ENCODE data around the gene KLF16. TPM values are rescaled to one million over a fixed set of nuclear protein-coding genes. Genes with fewer than 3 reads are reported as not detected.
A peak's percentile ranks its signal among the peaks of the same experiment; 100 is the strongest.
"Not testable (repeated sequence)": the region's sequence is repeated elsewhere in the genome, so short reads cannot be mapped to it uniquely, and the experiment has no call there.

KLF16 gene
- total and polyA plus RNA-seq, 3 experiments from 2014 or later: 0.92 to 43.1 (median 42.8) TPM

DNA sequence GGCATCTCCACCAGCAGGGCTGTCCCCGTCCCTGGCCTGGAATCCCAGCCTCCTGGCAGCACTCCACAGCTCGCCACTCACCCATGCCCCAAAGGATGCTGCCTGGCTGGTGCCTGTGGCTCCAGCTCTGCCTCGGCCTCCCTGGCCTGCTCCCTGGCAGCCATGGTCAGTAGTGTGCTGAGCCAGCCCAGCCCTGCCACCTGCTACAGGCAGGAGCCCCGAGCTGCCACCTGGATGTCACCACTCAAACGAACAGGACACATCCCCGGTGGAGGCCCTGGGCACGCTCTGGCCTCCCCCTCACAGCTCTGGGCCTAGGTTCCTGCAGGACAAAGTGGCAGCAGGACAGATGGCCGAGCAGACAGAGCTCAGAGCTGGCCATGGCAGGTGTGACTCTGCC lies 15.2 kb upstream of the KLF16 start:
- H3K4me1 Mint-ChIP-seq: peaks cover 38 to 58% (median 42%) of the 10 kb centered on the region in 3 donors
- H3K36me3 ChIP-seq (ENCODE audit: insufficient read depth, low read length); CTCF ChIA-PET; H3K9me3 Mint-ChIP-seq; DNase-seq; H3K4me3 Mint-ChIP-seq; H3K27ac ChIP-seq (ENCODE audit: low read depth, low read length); H3K4me3 ChIP-seq (ENCODE audit: low read length); H3K9me3 ChIP-seq (ENCODE audit: low read length); POLR2A ChIA-PET; H3K27me3 ChIP-seq (ENCODE audit: insufficient read depth, low read length, poor library complexity, severe bottlenecking): not testable (repeated sequence)
- peak overlapping the region in 1 of 8 donors; percentile 17 for H3K27ac Mint-ChIP-seq
- peaks cover 40% of the 10 kb centered on the region for H3K4me1 ChIP-seq (ENCODE audit: insufficient read depth, low read length)
- peaks cover 3 to 52% (median 4%) of the 10 kb centered on the region in 3 donors for H3K36me3 Mint-ChIP-seq
- peaks cover 0 to 10% of the 10 kb centered on the region in 2 donors for H3K27me3 Mint-ChIP-seq

DNA sequence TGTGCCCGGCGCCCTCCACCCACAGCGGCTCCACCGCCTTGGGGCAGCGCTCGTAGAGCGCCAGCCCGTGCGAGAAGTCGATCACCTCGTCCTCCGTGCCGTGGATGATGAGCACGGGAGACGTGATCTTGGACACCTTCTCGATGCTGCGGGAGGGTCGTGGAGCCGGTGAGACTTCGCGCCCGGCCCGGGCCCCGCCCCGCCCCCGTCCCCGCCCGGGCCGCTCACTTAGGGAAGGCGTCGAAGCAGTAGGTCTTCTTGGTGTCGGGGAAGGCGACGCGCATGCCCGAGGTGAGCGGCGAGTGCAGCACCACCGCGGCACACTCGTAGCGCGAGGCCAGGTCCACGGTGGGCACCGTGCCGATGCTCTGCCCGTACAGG lies 13.9 kb upstream of the KLF16 start:
- peaks cover 40% of the 10 kb centered on the region for H3K4me1 ChIP-seq (ENCODE audit: insufficient read depth, low read length)
- Mint-ChIP-seq H3K4me1 (peaks cover 26 to 55% (median 29%) of the 10 kb centered on the region in 3 donors), H3K36me3 (peaks cover 0 to 45% (median 0%) of the 10 kb centered on the region in 3 donors)
- DNase-seq; H3K9me3 Mint-ChIP-seq; H3K4me3 Mint-ChIP-seq; H3K27me3 Mint-ChIP-seq; H3K27ac Mint-ChIP-seq; H3K27ac ChIP-seq (ENCODE audit: low read depth, low read length); H3K4me3 ChIP-seq (ENCODE audit: low read length); H3K27me3 ChIP-seq (ENCODE audit: insufficient read depth, low read length, poor library complexity, severe bottlenecking); H3K9me3 ChIP-seq (ENCODE audit: low read length); H3K36me3 ChIP-seq (ENCODE audit: insufficient read depth, low read length): not testable (repeated sequence)
- ChIA-PET CTCF (interaction anchor here (1.5 to 1.6 kb wide), 2 partner anchors 20 to 52 kb away, joined by 4 to 9 read pairs; no protein-coding TSS in a partner anchor), POLR2A (interaction anchor here (1.2 kb wide), 1 partner anchor 13 kb away, joined by 7 read pairs; no protein-coding TSS in a partner anchor)

DNA sequence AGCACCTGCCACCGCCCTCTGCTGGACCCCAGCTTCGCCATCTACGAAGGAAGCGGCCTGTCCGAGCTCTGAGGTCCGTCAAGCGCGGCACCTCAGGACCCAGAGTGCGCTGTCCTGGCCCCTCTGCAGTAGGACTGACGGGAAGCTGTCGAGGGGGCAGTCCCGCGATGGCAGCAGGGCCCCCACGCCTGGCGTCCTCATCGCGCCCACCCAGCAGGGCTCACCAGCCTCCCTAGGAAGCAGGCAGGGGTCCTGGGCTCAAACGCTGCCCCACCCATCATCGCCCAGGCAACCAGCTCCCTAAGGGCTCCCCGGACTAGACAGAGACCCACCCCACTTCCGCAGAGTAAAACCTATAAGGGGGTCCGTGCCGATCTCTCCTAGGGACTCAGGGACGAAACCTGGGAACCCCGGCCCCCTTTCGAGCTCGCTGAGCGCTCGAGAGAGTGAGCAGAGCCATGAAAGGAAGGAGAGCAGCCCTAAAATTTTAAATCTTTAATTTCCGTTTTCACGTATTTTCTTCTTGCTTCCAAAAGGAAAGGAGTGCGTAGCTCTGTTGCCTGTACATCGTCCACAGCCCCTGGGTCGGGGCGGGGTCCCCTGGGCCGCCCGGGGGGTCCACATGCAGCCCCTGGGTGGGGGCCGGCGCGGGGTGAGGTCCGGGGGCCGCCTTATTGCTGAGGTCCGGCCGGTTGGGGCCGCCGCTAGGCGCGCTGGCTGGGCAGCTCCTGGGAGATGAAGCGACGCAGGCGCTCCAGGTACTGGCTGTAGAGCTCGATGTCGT lies 13.3 kb upstream of the KLF16 start:
- not testable (repeated sequence) for H3K36me3 ChIP-seq (ENCODE audit: insufficient read depth, low read length); H3K27me3 Mint-ChIP-seq; H3K9me3 ChIP-seq (ENCODE audit: low read length); H3K27me3 ChIP-seq (ENCODE audit: insufficient read depth, low read length, poor library complexity, severe bottlenecking); DNase-seq; H3K9me3 Mint-ChIP-seq
- Histone ChIP-seq H3K4me1 (ENCODE audit: insufficient read depth, low read length) (peaks cover 40% of the 10 kb centered on the region), H3K4me3 (ENCODE audit: low read length) (peak overlapping the region; percentile 93), H3K27ac (ENCODE audit: low read depth, low read length) (peak overlapping the region; percentile 86)
- CTCF ChIA-PET: interaction anchor here (0.7 to 1.9 kb wide), 8 partner anchors 12 to 142 kb away, joined by 3 to 9 read pairs (median 4); no protein-coding TSS in a partner anchor
- POLR2A ChIA-PET: interaction anchor here (0.5 to 2.5 kb wide), 6 partner anchors 8 to 1678 kb away, joined by 3 to 20 read pairs (median 8); partner anchors contain the start of genes ABHD17A, ADAT3 and SCAMP4
- peak overlapping the region; percentile 93 to 97 (median 96) for H3K4me3 Mint-ChIP-seq
- peaks cover 0 to 43% (median 0%) of the 10 kb centered on the region in 3 donors for H3K36me3 Mint-ChIP-seq
- peak overlapping the region; percentile 92 to 98 (median 97) for H3K27ac Mint-ChIP-seq
- peaks cover 22 to 51% (median 25%) of the 10 kb centered on the region in 3 donors for H3K4me1 Mint-ChIP-seq

DNA sequence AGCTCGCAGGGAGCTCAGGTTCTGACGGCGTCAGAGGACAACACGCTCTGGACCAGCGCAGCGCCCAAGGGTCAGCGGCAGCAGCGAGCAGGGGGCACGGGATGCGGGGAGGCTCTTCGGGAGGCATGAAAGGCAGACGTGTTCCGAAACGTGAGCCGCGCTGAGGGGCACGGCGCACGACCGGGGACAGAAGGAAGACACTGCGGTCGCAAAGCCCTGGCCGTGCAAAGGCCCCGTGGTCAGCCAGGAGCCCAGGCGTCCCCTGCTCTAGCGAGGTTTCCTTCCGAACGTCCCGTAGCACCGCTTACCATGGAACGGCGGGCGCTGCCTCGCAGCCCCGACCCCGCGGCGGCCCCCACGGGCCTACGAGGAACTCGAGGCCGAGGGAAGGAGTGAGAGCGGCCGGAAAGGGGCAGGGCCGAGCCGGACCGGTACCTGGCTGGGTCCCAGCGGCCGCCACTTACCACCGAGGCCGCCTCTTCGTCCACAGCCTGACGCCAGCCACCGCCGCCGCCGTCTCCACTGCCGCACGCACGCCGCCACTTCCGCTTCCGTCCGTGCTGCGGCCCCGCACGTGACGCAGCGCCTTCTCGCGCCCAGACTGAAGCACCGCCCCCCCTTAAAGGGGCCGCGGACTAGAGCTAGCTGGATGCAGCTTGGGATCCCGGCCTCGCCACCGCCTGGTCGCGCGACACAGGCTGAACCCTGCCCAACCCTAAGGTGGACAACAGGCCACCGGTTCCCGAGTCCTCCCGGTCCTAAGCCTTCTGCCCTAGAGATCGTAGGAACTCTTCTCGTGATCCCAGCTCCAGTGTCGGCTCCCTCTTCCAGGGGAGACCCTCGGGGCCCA lies 12.5 kb upstream of the KLF16 start:
- H3K27me3 Mint-ChIP-seq: peaks cover 0 to 5% of the 10 kb centered on the region in 2 donors
- POLR2A ChIA-PET: interaction anchor here (0.5 to 2.5 kb wide), 9 partner anchors 7 to 1679 kb away, joined by 3 to 20 read pairs (median 7); partner anchors contain the start of genes ABHD17A, ADAT3, SCAMP4 and TIMM13

DNA sequence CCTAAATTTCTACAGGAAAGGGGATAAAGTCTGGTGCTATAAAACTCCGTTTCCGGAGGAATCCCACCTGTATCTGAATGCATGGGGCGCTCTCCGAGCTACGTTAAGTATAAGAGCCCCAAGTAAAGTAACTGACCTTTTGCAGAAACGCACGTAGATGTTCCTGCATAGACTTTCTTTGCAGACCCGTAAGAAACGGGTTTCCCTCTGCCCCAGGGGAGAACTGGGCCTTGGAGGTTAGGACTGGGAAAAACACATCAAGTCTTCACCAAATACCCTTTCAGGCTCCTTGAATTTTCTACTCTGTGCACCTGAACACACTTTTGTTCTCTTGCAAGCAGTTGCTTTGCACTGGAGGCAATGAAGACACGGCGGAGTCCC lies 11.9 kb upstream of the KLF16 start:
- peaks cover 20 to 43% (median 25%) of the 10 kb centered on the region in 3 donors for H3K4me1 Mint-ChIP-seq
- DNase-seq; H3K27me3 ChIP-seq (ENCODE audit: insufficient read depth, low read length, poor library complexity, severe bottlenecking); H3K9me3 Mint-ChIP-seq; H3K27me3 Mint-ChIP-seq; H3K36me3 ChIP-seq (ENCODE audit: insufficient read depth, low read length); H3K9me3 ChIP-seq (ENCODE audit: low read length): not testable (repeated sequence)
- ChIA-PET CTCF (interaction anchor here (0.8 to 1.9 kb wide), 11 partner anchors 9 to 194 kb away, joined by 3 to 10 read pairs (median 4); partner anchors contain the start of genes ADAT3 and SCAMP4), POLR2A (interaction anchor here (0.6 to 2.5 kb wide), 5 partner anchors 10 to 552 kb away, joined by 3 to 20 read pairs (median 5); partner anchors contain the start of genes ABHD17A and TIMM13)
- H3K27ac ChIP-seq (ENCODE audit: low read depth, low read length): peak overlapping the region; percentile 86
- H3K4me3 ChIP-seq (ENCODE audit: low read length): peak overlapping the region; percentile 93
- peak overlapping the region; percentile 92 to 99 (median 98) for H3K27ac Mint-ChIP-seq
- H3K4me3 Mint-ChIP-seq: peak overlapping the region; percentile 93 to 97 (median 96)
- peaks cover 0 to 50% (median 0%) of the 10 kb centered on the region in 3 donors for H3K36me3 Mint-ChIP-seq
- peaks cover 32% of the 10 kb centered on the region for H3K4me1 ChIP-seq (ENCODE audit: insufficient read depth, low read length)

More for the DNA sequence above, 12.5 kb upstream of the KLF16 start:
- peaks cover 22 to 49% (median 25%) of the 10 kb centered on the region in 3 donors for H3K4me1 Mint-ChIP-seq
- H3K36me3 Mint-ChIP-seq: peaks cover 0 to 46% (median 0%) of the 10 kb centered on the region in 3 donors
- CTCF ChIA-PET: interaction anchor here (0.7 to 1.9 kb wide), 16 partner anchors 8 to 194 kb away, joined by 3 to 10 read pairs (median 4); partner anchors contain the start of genes ADAT3 and SCAMP4
- Histone ChIP-seq H3K9me3 (ENCODE audit: low read length) (no peaks in the 10 kb centered on the region), H3K27ac (ENCODE audit: low read depth, low read length) (peak overlapping the region; percentile 86), H3K27me3 (ENCODE audit: insufficient read depth, low read length, poor library complexity, severe bottlenecking) (no peaks in the 10 kb centered on the region), H3K36me3 (ENCODE audit: insufficient read depth, low read length) (peaks cover 5% of the 10 kb centered on the region), H3K4me1 (ENCODE audit: insufficient read depth, low read length) (peaks cover 38% of the 10 kb centered on the region), H3K4me3 (ENCODE audit: low read length) (peak overlapping the region; percentile 93)
- peak overlapping the region; percentile 93 to 97 (median 96) for H3K4me3 Mint-ChIP-seq
- DNase-seq: peak; percentile 82 to 89 (median 86)
- no peaks in the 10 kb centered on the region for H3K9me3 Mint-ChIP-seq
- peak overlapping the region; percentile 92 to 99 (median 98) for H3K27ac Mint-ChIP-seq

DNA sequence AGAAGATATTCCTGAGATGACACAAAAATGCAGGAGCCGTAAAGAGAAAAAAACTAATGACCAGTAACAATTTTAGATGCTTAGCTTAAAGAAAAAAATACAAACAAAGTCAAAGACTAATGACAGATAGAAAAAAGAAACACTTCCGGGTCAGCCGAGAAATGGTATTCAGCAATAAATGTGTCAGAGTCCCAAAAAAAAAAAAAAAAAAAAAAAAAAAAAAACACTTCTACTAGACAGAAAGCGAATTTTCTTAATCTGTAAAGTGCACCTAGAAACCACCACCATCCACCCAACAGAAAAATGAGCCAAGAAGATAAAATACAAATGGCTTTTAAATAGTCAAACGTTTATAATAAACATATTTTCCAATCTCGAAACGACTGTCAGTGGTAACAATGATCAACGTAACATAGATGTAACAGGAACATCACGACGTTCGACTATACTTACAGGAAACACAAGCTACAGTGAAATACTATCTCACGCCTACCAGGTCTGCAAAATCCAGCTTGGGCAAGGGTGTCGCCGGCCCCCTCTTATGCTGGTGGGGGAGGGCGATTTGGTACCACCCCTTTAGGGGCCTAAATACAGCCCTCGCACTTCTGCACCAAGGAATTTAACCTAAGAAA lies 11.3 kb upstream of the KLF16 start:
- ChIA-PET POLR2A (interaction anchor here (0.6 to 2.5 kb wide), 8 partner anchors 10 to 553 kb away, joined by 3 to 20 read pairs (median 4); partner anchors contain the start of genes ABHD17A and TIMM13), CTCF (interaction anchor here (0.7 to 1.9 kb wide), 12 partner anchors 8 to 195 kb away, joined by 3 to 10 read pairs (median 4); partner anchors contain the start of genes ADAT3 and SCAMP4)
- Mint-ChIP-seq H3K9me3 (no peaks in the 10 kb centered on the region), H3K4me1 (peaks cover 20 to 38% (median 25%) of the 10 kb centered on the region in 3 donors), H3K27ac (peak overlapping the region; percentile 92 to 99 (median 98)), H3K4me3 (peak overlapping the region; percentile 93 to 97 (median 96)), H3K36me3 (peaks cover 0 to 47% (median 0%) of the 10 kb centered on the region in 3 donors), H3K27me3 (peaks cover 0 to 5% of the 10 kb centered on the region in 2 donors)
- Histone ChIP-seq H3K36me3 (ENCODE audit: insufficient read depth, low read length) (peaks cover 5% of the 10 kb centered on the region), H3K27ac (ENCODE audit: low read depth, low read length) (peak overlapping the region; percentile 86), H3K4me3 (ENCODE audit: low read length) (peak overlapping the region; percentile 93), H3K4me1 (ENCODE audit: insufficient read depth, low read length) (peaks cover 30% of the 10 kb centered on the region), H3K27me3 (ENCODE audit: insufficient read depth, low read length, poor library complexity, severe bottlenecking) (no peaks in the 10 kb centered on the region), H3K9me3 (ENCODE audit: low read length) (no peaks in the 10 kb centered on the region)
- peak in 2 of 5 donors; percentile 61 to 78 for DNase-seq
